KMS-11 (cell line): ENCODE data around the gene CTBP1.

ENCODE experiments used
- H2AFZ ChIP-seq: fragments of 200-600 bp; sonication (generic); 2 replicates; pipeline ENCODE4 v1.6.1; 2016; ENCODE audit warnings: antibody characterized with exemption, mixed run types, low read depth
- H3K27ac ChIP-seq: fragments of 200-600 bp; sonication (generic); 2 replicates; pipeline ENCODE4 v1.6.1; 2016; ENCODE audit warnings: mild to moderate bottlenecking, mixed run types
- H3K27me3 ChIP-seq: fragments of 200-600 bp; sonication (generic); 2 replicates; pipeline ENCODE4 v1.6.1; 2017; ENCODE audit warnings: mild to moderate bottlenecking, low read depth, mixed run types, moderate library complexity; ENCODE audit not compliant: insufficient read depth
- H3K36me3 ChIP-seq: fragments of 200-600 bp; sonication (generic); 2 replicates; pipeline ENCODE4 v1.6.1; 2017; ENCODE audit warnings: mild to moderate bottlenecking, mixed run types; ENCODE audit not compliant: insufficient read depth
- H3K4me1 ChIP-seq: fragments of 200-600 bp; sonication (generic); 2 replicates; pipeline ENCODE4 v1.6.1; 2016; ENCODE audit warnings: mild to moderate bottlenecking, low read depth, mixed run types; ENCODE audit not compliant: poor library complexity, severe bottlenecking
- H3K4me2 ChIP-seq: fragments of 200-600 bp; sonication (generic); 2 replicates; pipeline ENCODE4 v1.7.0; 2016; ENCODE audit warnings: mild to moderate bottlenecking, mixed run types
- H3K4me3 ChIP-seq: fragments of 200-600 bp; sonication (generic); IDR thresholded peaks from 2 replicates; pipeline ENCODE4 v1.6.1; 2017; ENCODE audit warnings: low read depth, low read length, mixed read lengths; ENCODE audit not compliant: insufficient read depth
- H3K79me2 ChIP-seq: fragments of 200-600 bp; sonication (generic); 2 replicates; pipeline ENCODE4 v1.6.1; 2016; ENCODE audit warnings: low read depth, mixed run types; ENCODE audit not compliant: insufficient read depth
- H3K9ac ChIP-seq: fragments of 200-600 bp; sonication (generic); 2 replicates; pipeline ENCODE4 v1.6.1; 2016; ENCODE audit warnings: mild to moderate bottlenecking, mixed run types
- H4K20me1 ChIP-seq: fragments of 200-600 bp; sonication (generic); 2 replicates; pipeline ENCODE4 v1.6.1; 2016; ENCODE audit warnings: mild to moderate bottlenecking, mixed run types; ENCODE audit not compliant: insufficient read depth
- CTCF ChIP-seq: fragments of 200-600 bp; sonication (generic); conservative IDR thresholded peaks from 2 replicates; pipeline ENCODE4 v1.6.1; 2017; ENCODE audit warnings: low read depth, mild to moderate bottlenecking, antibody characterized with exemption, low read length, moderate library complexity, mixed read lengths

The CTBP1 gene

GRCh38 chr4:1277667-1278665 is 29.0 kb upstream of the CTBP1 start:
- Histone ChIP-seq H4K20me1 (no peaks in the 10 kb centered on the region), H3K27me3 (no peaks in the 10 kb centered on the region), H3K36me3 (no peaks in the 10 kb centered on the region), H3K4me3 (no peak overlapping the region), H3K79me2 (no peaks in the 10 kb centered on the region), H3K4me1 (no peaks in the 10 kb centered on the region), H3K9ac (no peak overlapping the region), H2AFZ (no peak overlapping the region), H3K27ac (no peak overlapping the region), H3K4me2 (no peak overlapping the region)
- no peak for TF ChIP-seq CTCF

GRCh38 chr4:1276984-1277383 is 28.1 kb upstream of the CTBP1 start:
- no peak overlapping the region for H2AFZ ChIP-seq
- H3K36me3 ChIP-seq = no peaks in the 10 kb centered on the region
- H3K79me2 ChIP-seq = no peaks in the 10 kb centered on the region
- H3K27ac ChIP-seq = no peak overlapping the region
- H3K4me1 ChIP-seq = no peaks in the 10 kb centered on the region
- H3K27me3 ChIP-seq = no peaks in the 10 kb centered on the region
- H3K9ac ChIP-seq = no peak overlapping the region
- H3K4me3 ChIP-seq = no peak overlapping the region
- no peaks in the 10 kb centered on the region for H4K20me1 ChIP-seq
- no peak overlapping the region for H3K4me2 ChIP-seq
- TF ChIP-seq CTCF = no peak

- H3K79me2 ChIP-seq = no peaks in the 10 kb centered on the region
- no peaks in the 10 kb centered on the region for H3K27me3 ChIP-seq
Observed at GRCh38 chr4:1274871-1275270, 25.9 kb upstream of the CTBP1 start.

GRCh38 chr4:1271686-1272085 is 22.8 kb upstream of the CTBP1 start:
- Histone ChIP-seq H3K79me2 (no peaks in the 10 kb centered on the region), H2AFZ (no peak overlapping the region), H3K9ac (no peak overlapping the region), H4K20me1 (no peaks in the 10 kb centered on the region), H3K4me3 (no peak overlapping the region), H3K36me3 (no peaks in the 10 kb centered on the region), H3K27me3 (no peaks in the 10 kb centered on the region), H3K27ac (no peak overlapping the region), H3K4me2 (no peak overlapping the region), H3K4me1 (peaks cover 6% of the 10 kb centered on the region)
- TF ChIP-seq CTCF = no peak

More at GRCh38 chr4:1274871-1275270, 25.9 kb upstream of the CTBP1 start:
- no peak for TF ChIP-seq CTCF
- Histone ChIP-seq H2AFZ (no peak overlapping the region), H3K4me2 (no peak overlapping the region), H3K27ac (no peak overlapping the region), H3K4me3 (no peak overlapping the region), H3K9ac (no peak overlapping the region), H3K36me3 (no peaks in the 10 kb centered on the region), H4K20me1 (no peaks in the 10 kb centered on the region), H3K4me1 (no peaks in the 10 kb centered on the region)
